Duodenal mucosa (tissue), 2 donors: ENCODE measurements around the gene TRIM47.

Experiments used
- H3K27ac ChIP-seq: one replicate; pipeline ENCODE4 v1.7.0; 2013; ENCODE audit warnings: low read depth, low read length
- H3K27me3 ChIP-seq, 2 donors: one replicate each; pipeline ENCODE4 v1.7.0; 2013; ENCODE audit warnings: low read length in 2 of 2, control low read depth in 1 of 2; ENCODE audit not compliant: insufficient read depth in 2 of 2, control insufficient read depth in 1 of 2
- H3K36me3 ChIP-seq, 2 donors: one replicate each; pipeline ENCODE4 v1.7.0; 2013; ENCODE audit warnings: low read length in 2 of 2, control low read depth in 1 of 2; ENCODE audit not compliant: insufficient read depth in 2 of 2, control insufficient read depth in 1 of 2
- H3K4me1 ChIP-seq, 2 donors: one replicate each; pipeline ENCODE4 v1.7.0; 2013; ENCODE audit warnings: low read length in 2 of 2, control low read depth in 1 of 2; ENCODE audit not compliant: insufficient read depth in 2 of 2, control insufficient read depth in 1 of 2
- H3K4me3 ChIP-seq, 2 donors: one replicate each; pipeline ENCODE4 v1.7.0; 2013; ENCODE audit warnings: low read length in 2 of 2, low read depth in 1 of 2
- H3K9ac ChIP-seq, 2 donors: one replicate each; pipeline ENCODE4 v1.7.0; 2013; ENCODE audit warnings: low read length in 2 of 2, low read depth in 1 of 2
- H3K9me3 ChIP-seq, 2 donors: one replicate each; pipeline ENCODE4 v1.7.0; 2013; ENCODE audit warnings: low read length in 2 of 2, control low read depth in 1 of 2; ENCODE audit not compliant: control insufficient read depth in 1 of 2

The TRIM47 gene

DNA sequence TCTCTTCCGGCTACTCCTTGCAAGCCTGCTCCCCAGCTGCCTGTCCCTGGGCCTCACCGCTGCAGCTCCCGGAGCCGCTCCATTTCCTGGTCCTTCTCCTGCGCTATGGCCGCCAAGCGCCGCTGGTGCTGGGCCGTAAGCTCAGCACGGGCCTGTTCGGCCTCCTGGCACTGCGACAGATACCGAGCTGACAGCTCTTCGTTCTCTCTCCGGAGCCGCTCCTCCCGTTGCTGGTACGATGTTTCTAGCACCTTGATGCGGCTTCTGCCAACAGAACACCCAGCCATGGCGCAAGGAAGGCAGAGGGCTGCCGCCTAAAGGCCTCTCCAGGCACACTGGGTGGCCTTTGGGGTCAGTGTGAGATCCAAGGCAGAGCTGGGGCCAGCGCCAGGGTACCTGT lies 41.2 kb upstream of the TRIM47 start:
- H3K27me3 ChIP-seq = no peaks in the 10 kb centered on the region
- H3K27ac ChIP-seq = no peak overlapping the region
- peaks cover 10 to 15% of the 10 kb centered on the region in 2 donors for H3K4me1 ChIP-seq
- H3K36me3 ChIP-seq = peaks cover 0 to 9% of the 10 kb centered on the region in 2 donors
- no peaks in the 10 kb centered on the region for H3K9me3 ChIP-seq
- H3K4me3 ChIP-seq = no peak overlapping the region
- no peak overlapping the region for H3K9ac ChIP-seq

DNA sequence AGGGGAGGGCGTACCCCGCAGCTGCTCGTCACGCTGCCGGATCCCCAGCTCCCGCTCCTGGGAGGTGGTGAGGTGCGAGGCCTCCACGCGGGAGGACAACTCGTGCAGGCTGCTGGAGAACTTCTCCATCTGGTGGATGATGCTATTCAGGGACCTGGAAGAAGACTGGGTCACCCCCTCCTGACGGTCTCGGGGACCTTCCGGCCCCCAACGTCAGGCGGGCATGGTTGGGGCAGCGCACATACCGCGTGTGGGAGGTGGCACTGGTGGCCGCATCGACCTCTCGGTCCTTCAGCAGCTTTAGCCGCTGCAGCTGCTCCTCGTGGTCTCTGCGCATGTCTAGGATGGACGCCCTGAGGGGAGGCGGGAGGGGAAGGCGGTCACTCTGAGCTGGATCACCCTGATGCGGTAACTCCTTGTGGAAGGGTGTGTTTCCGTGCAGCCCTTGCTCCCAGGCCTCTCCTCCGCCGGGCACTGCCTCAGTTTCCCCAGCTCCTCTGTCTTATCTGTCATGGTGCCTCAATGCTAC lies 39.6 kb upstream of the TRIM47 start:
- no peaks in the 10 kb centered on the region for H3K9me3 ChIP-seq
- peaks cover 0 to 17% of the 10 kb centered on the region in 2 donors for H3K36me3 ChIP-seq
- H3K9ac ChIP-seq = no peak overlapping the region
- peaks cover 5 to 7% of the 10 kb centered on the region in 2 donors for H3K4me1 ChIP-seq
- no peak overlapping the region for H3K4me3 ChIP-seq
- H3K27me3 ChIP-seq = no peaks in the 10 kb centered on the region
- no peak overlapping the region for H3K27ac ChIP-seq

DNA sequence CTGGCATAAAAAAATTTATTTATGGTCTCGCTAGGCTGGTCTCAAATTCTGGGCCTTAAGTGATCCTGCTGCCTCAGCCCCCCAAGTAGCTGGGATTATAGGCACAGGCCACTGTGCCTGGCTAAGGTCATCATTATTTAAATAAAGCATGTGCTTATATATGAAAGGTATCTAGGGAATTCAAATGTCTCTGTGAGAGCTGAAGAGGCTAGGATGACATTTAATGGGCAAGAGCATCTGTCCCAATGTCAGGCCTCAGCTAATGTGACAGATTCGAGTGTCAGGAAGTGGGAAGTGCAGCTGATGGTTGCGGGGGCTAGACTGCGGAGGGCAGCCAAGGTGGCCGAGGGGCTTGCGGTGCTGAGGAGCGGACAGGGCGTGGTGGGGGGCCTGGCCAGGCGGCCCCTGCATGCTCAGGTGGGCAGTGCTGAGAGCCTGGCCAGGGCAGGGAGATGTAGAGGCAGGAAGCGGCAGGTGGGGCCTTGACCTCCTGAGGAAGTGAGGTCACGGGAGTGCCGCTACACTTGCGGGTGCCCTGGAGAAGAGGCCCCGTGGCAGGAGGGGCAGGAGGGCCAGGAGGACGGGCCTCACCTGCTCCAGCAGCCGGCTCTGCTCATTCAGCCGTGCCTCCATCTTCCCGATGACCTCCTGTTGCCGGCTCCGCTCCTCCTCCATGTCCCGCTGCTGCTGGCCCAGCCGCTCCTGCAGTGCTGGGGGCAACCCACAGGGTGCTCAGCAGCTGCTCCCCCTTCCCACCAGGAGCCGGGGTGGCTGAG lies 38.9 kb upstream of the TRIM47 start:
- no peak overlapping the region for H3K27ac ChIP-seq
- H3K36me3 ChIP-seq = peaks cover 0 to 17% of the 10 kb centered on the region in 2 donors
- H3K4me1 ChIP-seq = peaks cover 0 to under 1% of the 10 kb centered on the region in 2 donors
- H3K9ac ChIP-seq = no peak overlapping the region
- no peaks in the 10 kb centered on the region for H3K27me3 ChIP-seq
- no peaks in the 10 kb centered on the region for H3K9me3 ChIP-seq
- no peak overlapping the region for H3K4me3 ChIP-seq

DNA sequence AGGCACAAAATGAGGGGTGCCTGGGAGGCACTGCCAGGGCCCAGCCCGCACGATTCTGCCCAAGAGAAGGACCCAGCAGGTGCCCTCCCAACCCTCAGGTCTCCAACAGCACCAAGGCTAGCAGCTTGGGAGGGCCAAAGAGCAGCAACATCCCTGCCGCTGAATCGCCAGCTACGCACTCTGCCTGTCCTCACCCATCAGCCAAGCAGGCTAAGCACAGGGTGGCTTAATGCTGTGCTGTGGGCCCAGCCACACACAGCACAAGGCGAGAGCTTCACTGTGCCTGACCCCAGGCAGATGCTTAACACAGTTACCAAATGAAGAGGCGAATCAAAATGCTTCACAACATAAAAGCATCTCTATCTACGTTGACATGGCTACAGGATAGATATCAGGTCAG lies 36.9 kb upstream of the TRIM47 start:
- Histone ChIP-seq H3K27me3 (no peaks in the 10 kb centered on the region), H3K36me3 (peaks cover 0 to 22% of the 10 kb centered on the region in 2 donors), H3K4me1 (peaks cover 0 to under 1% of the 10 kb centered on the region in 2 donors), H3K27ac (no peak overlapping the region), H3K9ac (no peak overlapping the region), H3K4me3 (no peak overlapping the region), H3K9me3 (no peaks in the 10 kb centered on the region)

DNA sequence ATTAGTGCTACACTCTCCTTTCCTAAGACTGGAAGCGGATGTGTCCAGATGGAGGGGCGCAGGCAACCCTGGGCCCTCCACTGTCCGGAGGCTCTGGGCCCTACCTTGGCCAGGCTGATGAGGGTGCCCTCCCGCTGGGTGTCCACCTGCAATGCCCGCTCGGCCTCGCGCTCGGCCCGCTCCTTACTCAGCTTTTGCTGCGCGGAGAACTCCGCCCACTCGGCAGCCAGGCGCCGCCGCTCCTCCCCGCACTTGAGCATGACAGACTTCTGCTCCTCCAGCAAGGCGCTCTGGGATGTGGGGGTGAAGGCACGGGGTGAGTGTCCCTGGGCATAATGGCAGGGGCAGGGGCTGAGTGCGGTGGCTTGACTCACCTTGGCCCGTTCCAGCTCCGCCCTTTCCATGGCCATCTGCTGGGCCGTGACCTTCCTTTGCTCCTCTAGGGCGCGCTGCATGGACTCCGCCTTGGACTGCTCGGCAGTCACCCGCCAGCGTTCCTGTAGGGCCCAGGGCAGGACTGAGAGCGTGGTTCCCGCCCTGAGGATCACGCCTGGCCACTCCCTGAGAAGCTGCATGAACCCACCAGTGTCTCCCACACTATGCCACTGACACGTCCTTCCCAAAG lies 36.4 kb upstream of the TRIM47 start:
- Histone ChIP-seq H3K27ac (no peak overlapping the region), H3K9ac (no peak overlapping the region), H3K27me3 (no peaks in the 10 kb centered on the region), H3K9me3 (no peaks in the 10 kb centered on the region), H3K4me3 (no peak overlapping the region), H3K4me1 (peaks cover 5% of the 10 kb centered on the region in 2 donors), H3K36me3 (peaks cover 0 to 21% of the 10 kb centered on the region in 2 donors)

DNA sequence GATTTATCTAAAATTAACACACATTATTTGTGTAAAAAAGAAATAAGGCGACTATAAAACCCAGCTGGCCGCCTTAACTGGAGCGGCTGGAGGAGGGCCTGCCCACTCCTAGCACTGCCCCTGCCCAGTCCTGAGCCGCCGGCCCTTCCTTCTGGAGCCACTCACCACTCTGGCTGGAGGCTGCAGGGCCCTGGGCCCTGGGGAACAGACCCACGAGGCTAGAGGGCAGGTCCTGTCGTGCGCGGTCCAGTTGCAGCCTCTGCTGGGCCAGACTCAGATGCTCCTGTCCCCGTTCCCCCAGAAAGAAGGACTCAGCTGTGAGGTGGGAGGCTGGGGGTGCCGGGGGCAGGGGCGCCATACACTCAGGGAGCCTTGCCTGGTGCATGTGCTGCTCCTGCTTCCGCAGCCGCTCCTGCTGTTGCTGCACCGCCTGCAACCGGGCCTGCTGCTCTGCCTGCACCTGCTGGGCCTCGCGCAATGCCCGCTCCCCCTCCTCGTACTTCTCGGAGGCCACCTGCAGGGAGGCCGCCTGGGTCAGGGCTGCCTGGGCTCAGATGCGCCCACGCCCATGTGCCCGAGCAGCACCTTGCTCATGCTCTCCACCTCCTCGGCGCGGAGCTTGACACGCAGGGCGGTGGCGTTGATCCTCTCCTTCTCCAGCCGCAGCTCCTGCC lies 35.3 kb upstream of the TRIM47 start:
- no peaks in the 10 kb centered on the region for H3K27me3 ChIP-seq
- no peak overlapping the region for H3K9ac ChIP-seq
- H3K4me3 ChIP-seq = no peak overlapping the region
- H3K36me3 ChIP-seq = peaks cover 0 to 15% of the 10 kb centered on the region in 2 donors
- no peaks in the 10 kb centered on the region for H3K9me3 ChIP-seq
- no peak overlapping the region for H3K27ac ChIP-seq
- peaks cover 6 to 12% of the 10 kb centered on the region in 2 donors for H3K4me1 ChIP-seq

DNA sequence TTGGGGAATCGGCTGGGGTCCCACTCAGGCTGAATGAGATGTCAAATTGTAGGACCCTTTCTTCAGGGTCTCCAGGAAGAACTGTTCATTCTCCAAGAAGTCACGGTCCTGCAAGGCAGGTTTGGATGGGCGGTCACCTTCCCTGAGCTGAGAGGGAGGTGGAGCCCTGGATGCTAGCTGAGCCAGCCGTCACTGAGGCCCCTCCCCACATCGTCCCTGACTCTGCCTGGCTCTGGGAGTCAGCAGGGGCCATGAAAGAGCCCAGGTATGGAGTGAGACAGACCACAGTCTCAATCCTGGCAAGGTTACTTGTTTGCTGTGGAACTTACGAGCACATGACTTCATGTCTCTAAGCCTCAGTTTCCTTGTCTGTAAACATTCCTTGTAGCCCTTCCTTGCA lies 32.3 kb upstream of the TRIM47 start:
- H3K4me3 ChIP-seq = no peak overlapping the region
- H3K27ac ChIP-seq = no peak overlapping the region
- peaks cover 12 to 13% of the 10 kb centered on the region in 2 donors for H3K4me1 ChIP-seq
- peaks cover 0 to 13% of the 10 kb centered on the region in 2 donors for H3K36me3 ChIP-seq
- no peaks in the 10 kb centered on the region for H3K27me3 ChIP-seq
- H3K9me3 ChIP-seq = no peaks in the 10 kb centered on the region
- H3K9ac ChIP-seq = no peak overlapping the region

DNA sequence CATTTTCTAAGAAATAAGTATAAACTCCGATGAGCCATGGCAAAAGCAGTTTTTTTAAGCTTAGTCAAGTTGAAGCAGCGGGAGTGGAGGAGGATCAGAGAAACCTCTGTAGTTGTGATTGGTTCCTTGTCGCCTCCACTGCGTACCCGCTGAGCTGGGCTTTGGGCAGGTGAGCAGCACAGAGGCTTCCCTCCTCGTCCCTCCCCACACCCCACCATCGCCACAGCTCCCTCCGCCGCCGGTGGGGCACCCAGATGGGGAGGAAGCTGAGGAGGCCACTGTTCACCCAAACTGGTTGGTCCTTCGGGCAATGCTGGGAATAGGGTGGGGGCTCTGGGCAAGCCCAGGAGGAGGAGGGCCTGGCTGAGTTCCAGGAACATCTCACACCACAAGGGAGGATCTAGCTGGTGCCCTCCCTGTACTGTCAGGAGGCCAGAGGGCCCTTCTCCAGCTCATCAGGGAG lies 31.5 kb upstream of the TRIM47 start:
- Histone ChIP-seq H3K9me3 (no peaks in the 10 kb centered on the region), H3K36me3 (peaks cover 0 to 13% of the 10 kb centered on the region in 2 donors), H3K4me1 (peaks cover 12 to 19% of the 10 kb centered on the region in 2 donors), H3K27ac (no peak overlapping the region), H3K27me3 (no peaks in the 10 kb centered on the region), H3K9ac (no peak overlapping the region), H3K4me3 (no peak overlapping the region)

DNA sequence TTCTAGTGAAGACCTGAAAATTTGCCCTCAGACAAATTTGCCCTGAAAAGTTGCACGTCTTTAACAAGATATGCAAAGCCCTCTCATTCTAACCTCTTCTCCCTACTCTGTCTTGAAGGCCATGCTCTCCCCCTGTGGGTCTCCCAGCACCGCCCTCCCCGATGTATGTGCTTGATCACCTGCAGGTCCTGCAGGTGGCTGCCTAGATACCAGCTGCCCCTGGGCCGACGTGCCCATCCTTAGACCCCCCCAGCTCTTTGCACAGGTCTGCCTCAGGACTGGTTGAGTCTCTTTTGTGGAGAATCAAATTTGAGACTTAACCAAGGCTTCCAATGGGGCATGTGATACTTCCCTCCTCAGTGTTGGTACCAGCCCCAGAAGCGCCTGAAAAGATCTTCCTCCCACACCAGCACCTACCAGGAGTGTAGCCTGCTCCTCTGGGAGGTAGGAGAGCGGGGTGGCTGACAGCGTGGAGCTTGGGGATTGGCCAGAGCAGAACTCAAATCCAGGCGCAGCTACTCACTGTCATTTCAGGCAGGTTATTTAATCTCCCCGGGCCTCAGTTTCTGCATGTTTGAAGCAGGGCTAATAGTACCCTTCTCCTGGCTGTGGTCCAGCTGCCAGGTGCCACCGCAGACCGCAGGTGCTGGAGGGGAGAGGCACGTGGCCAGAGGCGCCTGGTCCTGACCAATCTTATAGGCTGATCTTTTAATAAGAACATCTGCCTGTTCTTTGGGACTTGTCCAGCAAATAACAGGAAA lies 30.9 kb upstream of the TRIM47 start:
- Histone ChIP-seq H3K9ac (no peak overlapping the region), H3K36me3 (peaks cover 0 to 9% of the 10 kb centered on the region in 2 donors), H3K4me3 (no peak overlapping the region), H3K27me3 (no peaks in the 10 kb centered on the region), H3K4me1 (peaks cover 12 to 19% of the 10 kb centered on the region in 2 donors), H3K9me3 (no peaks in the 10 kb centered on the region), H3K27ac (no peak overlapping the region)
